Activated T-cell treated with anti-CD3 and anti-CD28 coated beads, Interleukin-2, amount 50 U/mL, for 4 hours (primary cell): ENCODE results near the gene EIF4E. TPM values are rescaled to one million over a fixed set of nuclear protein-coding genes. Genes with fewer than 3 reads are reported as not detected.
"Not testable (repeated sequence)": the region's sequence is repeated elsewhere in the genome, so short reads cannot be mapped to it uniquely, and the experiment has no call there.

Experiments used
- ATAC-seq, 2 donors: fragments of 200-7000 bp; cut with Tn5 transposase; one replicate each; pipeline ENCODE4 v1.10.0; 2021
- DNase-seq: peaks from one replicate; pipeline ENCODE4 v3.0.0-alpha.2; 2020
- H3K27me3 Mint-ChIP-seq: one replicate; pipeline ENCODE4 v1.8.0; 2021; ENCODE audit warnings: low read depth, mixed read lengths
- H3K36me3 Mint-ChIP-seq: one replicate; pipeline ENCODE4 v1.8.0; 2022; ENCODE audit warnings: mixed read lengths; ENCODE audit not compliant: insufficient read depth
- H3K4me1 Mint-ChIP-seq: one replicate; pipeline ENCODE4 v1.8.0; 2021; ENCODE audit warnings: low read depth, mixed read lengths
- H3K4me3 Mint-ChIP-seq: one replicate; pipeline ENCODE4 v1.8.0; 2021; ENCODE audit warnings: mild to moderate bottlenecking, moderate library complexity, mixed read lengths
- H3K9me3 Mint-ChIP-seq: one replicate; pipeline ENCODE4 v1.8.0; 2021; ENCODE audit warnings: mixed read lengths
- total RNA-seq, 3 donors: library from RNA; stranded (reverse); gene quantifications; one replicate each; pipeline ENCODE4 v1.2.1, GENCODE V29; 2021

EIF4E gene
- total RNA-seq, 3 donors from 2014 or later: 196 to 204 (median 198) TPM

DNA sequence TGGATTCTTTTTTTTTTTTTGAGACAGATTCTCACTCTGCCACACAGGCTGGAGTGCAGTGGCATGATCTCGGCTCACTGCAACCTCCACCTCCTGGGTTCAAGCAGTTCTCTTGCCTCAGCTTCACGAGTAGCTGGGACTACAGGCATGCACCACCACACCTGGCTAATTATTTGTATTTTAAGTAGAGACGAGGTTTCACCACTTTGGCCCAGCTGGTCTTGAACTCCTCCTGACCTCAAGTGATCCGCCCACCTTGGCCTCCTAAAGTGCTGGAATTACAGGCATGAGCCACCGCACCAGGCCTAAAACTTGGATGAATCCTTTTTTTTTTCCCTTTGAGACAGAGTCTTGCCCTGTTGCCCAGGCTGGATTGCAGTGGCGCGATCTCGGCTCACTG is 18.2 kb downstream of the EIF4E start:
- H3K27me3 Mint-ChIP-seq, ATAC-seq, H3K4me3 Mint-ChIP-seq: not testable (repeated sequence)

GRCh38 chr4:98909646-98910401 is 19.1 kb downstream of the EIF4E start:
- Mint-ChIP-seq H3K27me3 (no peaks in the 10 kb centered on the region), H3K9me3 (no peaks in the 10 kb centered on the region), H3K4me1 (peaks cover 58% of the 10 kb centered on the region), H3K4me3 (no peak overlapping the region), H3K36me3 (peaks cover 19% of the 10 kb centered on the region)
- DNase-seq (no peak), ATAC-seq (no peak)

More for the DNA sequence above, 18.2 kb downstream of the EIF4E start:
- not testable (repeated sequence) for DNase-seq, H3K9me3 Mint-ChIP-seq
- Mint-ChIP-seq H3K4me1 (peaks cover 54% of the 10 kb centered on the region), H3K36me3 (peaks cover 16% of the 10 kb centered on the region)

DNA sequence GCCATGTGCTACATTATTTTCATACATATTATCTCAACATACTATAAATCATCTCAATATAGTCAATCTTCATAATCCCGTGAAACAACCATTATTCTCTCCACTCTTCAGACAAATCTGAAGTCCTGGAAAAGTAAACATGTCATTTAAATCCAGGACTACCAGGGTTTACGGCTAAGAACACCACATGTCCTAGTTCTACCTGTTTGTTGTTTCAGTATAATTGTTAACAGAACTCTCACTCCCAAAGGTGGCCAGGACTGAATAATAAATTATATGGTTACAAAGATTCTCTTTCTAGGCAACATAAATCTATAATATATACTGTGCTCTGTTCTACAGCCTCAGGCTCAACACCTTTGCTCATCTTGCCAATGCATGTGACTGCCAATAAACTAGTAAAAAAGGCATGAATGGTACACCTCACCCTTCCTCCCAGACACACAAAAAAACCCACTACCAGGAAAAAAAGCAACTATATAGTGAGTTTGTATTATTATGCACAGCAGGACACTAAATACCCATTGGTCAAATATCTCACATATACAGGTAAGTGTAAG is 20.1 kb downstream of the EIF4E start:
- no peaks in the 10 kb centered on the region for H3K27me3 Mint-ChIP-seq
- H3K36me3 Mint-ChIP-seq: peaks cover 19% of the 10 kb centered on the region
- H3K4me1 Mint-ChIP-seq: peaks cover 51% of the 10 kb centered on the region
- no peak for ATAC-seq
- H3K9me3 Mint-ChIP-seq: no peaks in the 10 kb centered on the region
- DNase-seq: no peak
- H3K4me3 Mint-ChIP-seq: no peak overlapping the region

- H3K9me3 Mint-ChIP-seq: no peaks in the 10 kb centered on the region
- H3K4me1 Mint-ChIP-seq: peaks cover 50% of the 10 kb centered on the region
- no peak overlapping the region for H3K4me3 Mint-ChIP-seq
Observed at GRCh38 chr4:98908182-98908581, 20.8 kb downstream of the EIF4E start.

GRCh38 chr4:98905839-98906238 is 23.1 kb downstream of the EIF4E start:
- Mint-ChIP-seq H3K9me3 (no peaks in the 10 kb centered on the region), H3K4me3 (no peak overlapping the region), H3K4me1 (peaks cover 62% of the 10 kb centered on the region), H3K36me3 (peaks cover 37% of the 10 kb centered on the region), H3K27me3 (no peaks in the 10 kb centered on the region)
- ATAC-seq (no peak), DNase-seq (no peak)

More at GRCh38 chr4:98908182-98908581, 20.8 kb downstream of the EIF4E start:
- no peak for ATAC-seq
- Mint-ChIP-seq H3K36me3 (peaks cover 19% of the 10 kb centered on the region), H3K27me3 (no peaks in the 10 kb centered on the region)
- no peak for DNase-seq

- DNase-seq (no peak), ATAC-seq (no peak)
- no peaks in the 10 kb centered on the region for H3K9me3 Mint-ChIP-seq
- no peaks in the 10 kb centered on the region for H3K27me3 Mint-ChIP-seq
- H3K36me3 Mint-ChIP-seq: peaks cover 42% of the 10 kb centered on the region
- no peak overlapping the region for H3K4me3 Mint-ChIP-seq
- H3K4me1 Mint-ChIP-seq: peaks cover 65% of the 10 kb centered on the region
Observed at GRCh38 chr4:98905297-98905696, 23.6 kb downstream of the EIF4E start.

- H3K36me3 Mint-ChIP-seq: peaks cover 49% of the 10 kb centered on the region
Observed at GRCh38 chr4:98903963-98904362, 25.0 kb downstream of the EIF4E start.

GRCh38 chr4:98903561-98903960 is 25.4 kb downstream of the EIF4E start:
- ATAC-seq (no peak), DNase-seq (no peak)
- H3K4me3 Mint-ChIP-seq: no peak overlapping the region
- no peaks in the 10 kb centered on the region for H3K27me3 Mint-ChIP-seq
- H3K36me3 Mint-ChIP-seq: peaks cover 48% of the 10 kb centered on the region
- peaks cover 52% of the 10 kb centered on the region for H3K4me1 Mint-ChIP-seq
- no peaks in the 10 kb centered on the region for H3K9me3 Mint-ChIP-seq

More at GRCh38 chr4:98903963-98904362, 25.0 kb downstream of the EIF4E start:
- no peaks in the 10 kb centered on the region for H3K27me3 Mint-ChIP-seq
- no peaks in the 10 kb centered on the region for H3K9me3 Mint-ChIP-seq
- peaks cover 55% of the 10 kb centered on the region for H3K4me1 Mint-ChIP-seq
- no peak for ATAC-seq
- DNase-seq: no peak
- no peak overlapping the region for H3K4me3 Mint-ChIP-seq

DNA sequence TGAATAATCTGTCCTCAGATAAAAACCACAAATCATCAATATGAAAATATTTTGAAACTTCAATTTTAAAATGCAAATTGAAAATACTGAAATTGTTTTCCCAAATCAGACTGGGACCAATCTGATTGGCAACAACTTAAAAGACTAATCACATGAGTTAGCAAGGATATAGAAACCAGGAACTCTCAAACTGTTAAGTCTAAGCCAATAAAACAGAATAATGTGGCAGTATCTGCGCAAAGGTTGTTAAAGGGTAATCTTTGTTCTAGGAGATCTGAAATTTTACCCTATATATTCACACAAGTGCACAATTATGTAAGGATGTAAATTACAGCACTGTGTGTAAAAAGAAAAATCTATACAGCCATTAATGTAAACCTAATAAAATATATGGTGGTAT is 29.7 kb downstream of the EIF4E start:
- H3K4me3 Mint-ChIP-seq: no peak overlapping the region
- no peak for DNase-seq
- peaks cover 50% of the 10 kb centered on the region for H3K36me3 Mint-ChIP-seq

DNA sequence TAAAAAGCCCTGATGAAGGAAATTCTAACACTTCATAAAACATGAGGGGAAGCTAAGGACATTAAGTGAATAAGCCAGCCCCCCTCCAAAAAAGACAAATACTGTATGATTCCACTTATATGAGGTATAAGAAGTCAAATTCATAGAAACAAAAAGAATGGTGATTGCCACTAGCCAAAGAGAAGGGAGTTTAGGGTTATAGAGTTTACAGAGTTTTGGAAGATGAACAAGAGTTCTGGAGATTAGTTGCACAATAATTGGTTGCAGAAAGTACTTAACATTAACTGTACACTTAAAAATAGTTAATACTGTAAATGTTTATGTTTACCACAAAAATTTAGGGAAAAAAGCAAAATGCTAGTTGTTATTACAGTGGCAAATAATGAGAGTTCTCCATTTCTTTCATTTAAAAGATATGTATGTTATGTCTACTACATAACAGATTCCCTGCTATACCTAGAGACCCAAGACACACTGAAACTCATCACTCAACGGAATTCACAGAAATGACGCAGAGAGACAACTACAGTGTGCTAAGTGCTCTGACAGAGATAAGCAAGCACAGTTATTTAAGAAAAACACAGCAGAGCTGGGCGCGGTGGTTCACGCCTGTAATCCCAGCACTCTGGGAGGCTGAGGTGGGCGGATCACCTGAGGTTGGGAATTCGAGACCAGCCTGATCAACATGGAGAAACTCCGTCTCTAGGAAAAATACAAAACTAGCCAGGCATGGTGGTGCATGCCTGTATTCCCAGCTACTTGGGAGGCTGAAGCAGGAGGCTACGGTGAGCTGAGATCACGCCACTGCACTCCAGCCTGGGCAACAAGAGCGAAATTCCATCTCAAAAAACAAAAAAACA is 37.2 kb downstream of the EIF4E start:
- Mint-ChIP-seq H3K4me1 (peaks cover 5% of the 10 kb centered on the region), H3K27me3 (no peaks in the 10 kb centered on the region), H3K4me3 (no peak overlapping the region), H3K9me3 (no peaks in the 10 kb centered on the region), H3K36me3 (peaks cover 47% of the 10 kb centered on the region)
- DNase-seq: no peak
- ATAC-seq: no peak

More for the DNA sequence above, 29.7 kb downstream of the EIF4E start:
- H3K4me1 Mint-ChIP-seq: peaks cover 24% of the 10 kb centered on the region
- ATAC-seq: no peak
- H3K9me3 Mint-ChIP-seq: no peaks in the 10 kb centered on the region
- H3K27me3 Mint-ChIP-seq: no peaks in the 10 kb centered on the region

DNA sequence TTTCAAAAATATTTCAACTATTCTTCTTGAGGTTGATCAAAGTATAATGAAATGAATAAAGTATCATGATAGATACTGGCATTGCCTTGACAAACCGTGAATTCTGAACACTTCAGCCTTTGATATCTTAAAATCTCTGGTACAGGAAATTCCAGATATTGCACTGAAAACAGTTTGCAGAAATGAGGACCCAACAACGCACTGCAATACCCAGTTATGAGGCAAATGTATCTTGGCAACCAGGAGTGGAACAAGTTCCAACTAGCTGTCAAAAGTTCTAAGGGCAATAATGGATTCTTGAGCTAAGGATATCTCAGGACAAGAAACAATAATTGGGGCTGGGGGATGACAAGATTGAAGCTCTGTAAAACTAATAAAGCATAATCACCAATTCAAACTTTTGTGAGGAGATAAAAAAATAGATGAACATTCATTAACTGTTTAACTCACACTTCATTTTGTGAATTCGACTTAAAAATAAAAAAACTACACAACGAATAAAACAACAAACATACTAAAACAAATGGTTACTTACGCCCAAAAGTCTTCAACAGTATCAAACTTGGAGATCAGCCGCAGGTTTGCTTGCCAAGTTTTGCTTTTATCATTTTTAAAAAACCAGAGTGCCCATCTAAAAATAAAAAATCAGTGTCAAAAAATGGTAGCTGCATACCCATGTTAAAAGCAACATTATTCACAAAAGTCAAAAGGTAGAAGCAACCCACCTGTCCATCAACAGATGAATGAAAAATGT is 38.1 kb downstream of the EIF4E start:
- no peaks in the 10 kb centered on the region for H3K27me3 Mint-ChIP-seq
- peaks cover 5% of the 10 kb centered on the region for H3K4me1 Mint-ChIP-seq
- ATAC-seq: no peak
- peaks cover 49% of the 10 kb centered on the region for H3K36me3 Mint-ChIP-seq
- DNase-seq: no peak
- H3K4me3 Mint-ChIP-seq: no peak overlapping the region
- H3K9me3 Mint-ChIP-seq: no peaks in the 10 kb centered on the region

- H3K4me3 Mint-ChIP-seq: no peak overlapping the region
- no peak for ATAC-seq
- H3K36me3 Mint-ChIP-seq: peaks cover 38% of the 10 kb centered on the region
- H3K27me3 Mint-ChIP-seq: no peaks in the 10 kb centered on the region
- no peaks in the 10 kb centered on the region for H3K4me1 Mint-ChIP-seq
- DNase-seq: no peak
- no peaks in the 10 kb centered on the region for H3K9me3 Mint-ChIP-seq
Observed at GRCh38 chr4:98887145-98887544, 41.8 kb downstream of the EIF4E start.

- peaks cover 39% of the 10 kb centered on the region for H3K36me3 Mint-ChIP-seq
- not testable (repeated sequence) for H3K4me1 Mint-ChIP-seq, DNase-seq, ATAC-seq, H3K27me3 Mint-ChIP-seq, H3K4me3 Mint-ChIP-seq, H3K9me3 Mint-ChIP-seq
Observed at GRCh38 chr4:98886382-98886781, 42.6 kb downstream of the EIF4E start.

GRCh38 chr4:98880884-98881283 is 48.0 kb downstream of the EIF4E start:
- H3K27me3 Mint-ChIP-seq, H3K4me3 Mint-ChIP-seq, H3K4me1 Mint-ChIP-seq, H3K9me3 Mint-ChIP-seq, ATAC-seq, DNase-seq: not testable (repeated sequence)
- peaks cover 28% of the 10 kb centered on the region for H3K36me3 Mint-ChIP-seq
